ENCODE data around the gene ZNF358. TPM values are rescaled to one million over a fixed set of nuclear protein-coding genes. Genes with fewer than 3 reads are reported as not detected.

The ZNF358 gene
- total RNA-seq, 1 donor from 2014 or later, result 16.9 TPM

- DNase-seq (no peak), ATAC-seq (ENCODE audit: low read depth) (no peak)
- POLR2A ChIA-PET, result interaction anchor here (0.7 kb wide), 1 partner anchor 24 kb away, joined by 3 read pairs; no protein-coding TSS in a partner anchor
- Mint-ChIP-seq H3K9me3 (no peaks in the 10 kb centered on the region), H3K36me3 (ENCODE audit: low read depth) (no peaks in the 10 kb centered on the region), H3K27me3 (peaks cover 6% of the 10 kb centered on the region), H3K27ac (no peak overlapping the region), H3K4me1 (peaks cover 12% of the 10 kb centered on the region), H3K4me3 (peak overlapping the region; percentile 12)
- intact Hi-C loops (cut with micrococcal nuclease), result no loop called here
- TF ChIP-seq CTCF (IDR thresholded peaks at IDR 0.05), result no peak
- CTCF ChIA-PET, result no interaction called here
These were observed 1.9 kb upstream of the ZNF358 start for GRCh38 chr19:7513809-7514642.

GRCh38 chr19:7515110-7515644 lies 726 bp upstream of the ZNF358 start:
- intact Hi-C loops (cut with micrococcal nuclease), result no loop called here
- CTCF ChIA-PET, result no interaction called here
- POLR2A ChIA-PET, result interaction anchor here (1.4 kb wide), 1 partner anchor 416 kb away, joined by 4 read pairs; no protein-coding TSS in a partner anchor
- Mint-ChIP-seq H3K4me1 (peaks cover 12% of the 10 kb centered on the region), H3K27me3 (peaks cover 6% of the 10 kb centered on the region), H3K36me3 (ENCODE audit: low read depth) (peaks cover 2% of the 10 kb centered on the region), H3K4me3 (peak overlapping the region; percentile 74), H3K27ac (peak overlapping the region; percentile 79), H3K9me3 (no peaks in the 10 kb centered on the region)
- DNase-seq (no peak), ATAC-seq (ENCODE audit: low read depth) (no peak)
- TF ChIP-seq CTCF (IDR thresholded peaks at IDR 0.05), result no peak

- peaks cover 12% of the 10 kb centered on the region for H3K4me1 Mint-ChIP-seq
These were observed 430 bp downstream of the ZNF358 start for GRCh38 chr19:7516333-7516732.

GRCh38 chr19:7516878-7517277 lies 975 bp downstream of the ZNF358 start:
- Mint-ChIP-seq H3K9me3 (no peaks in the 10 kb centered on the region), H3K27ac (no peak overlapping the region), H3K4me3 (peak overlapping the region; percentile 76), H3K36me3 (ENCODE audit: low read depth) (peaks cover 2% of the 10 kb centered on the region), H3K27me3 (peaks cover 6% of the 10 kb centered on the region), H3K4me1 (peaks cover 15% of the 10 kb centered on the region)
- intact Hi-C loops (cut with micrococcal nuclease), result loop anchor here (2.0 kb wide), 1 partner anchor 18 kb away; the partner anchor contains the start of gene PNPLA6
- no peak for ATAC-seq (ENCODE audit: low read depth)
- ChIA-PET POLR2A (interaction anchor here (0.5 to 1.2 kb wide), 2 partner anchors 18 to 79 kb away, joined by 3 read pairs; no protein-coding TSS in a partner anchor), CTCF (no interaction called here)
- no peak for DNase-seq
- TF ChIP-seq CTCF (IDR thresholded peaks at IDR 0.05), result no peak

More at GRCh38 chr19:7516333-7516732, 430 bp downstream of the ZNF358 start:
- ChIA-PET CTCF (no interaction called here), POLR2A (interaction anchor here (0.5 to 1.4 kb wide), 5 partner anchors 18 to 1187 kb away, joined by 3 to 4 read pairs (median 3); partner anchors contain the start of gene PET100)
- intact Hi-C loops (cut with micrococcal nuclease), result loop anchor here (2.0 kb wide), 1 partner anchor 18 kb away; the partner anchor contains the start of gene PNPLA6
- TF ChIP-seq CTCF (IDR thresholded peaks at IDR 0.05), result no peak
- H3K36me3 Mint-ChIP-seq (ENCODE audit: low read depth), result peaks cover 2% of the 10 kb centered on the region
- peak overlapping the region; percentile 76 for H3K4me3 Mint-ChIP-seq
- DNase-seq (no peak), ATAC-seq (ENCODE audit: low read depth) (no peak)
- peaks cover 6% of the 10 kb centered on the region for H3K27me3 Mint-ChIP-seq
- H3K9me3 Mint-ChIP-seq, result no peaks in the 10 kb centered on the region
- H3K27ac Mint-ChIP-seq, result peak overlapping the region; percentile 35
